NCI-H526 treated with DMSO at 0.1 percent for 48 hours (cell line): ENCODE measurements around the gene TIAM1.
"Not testable (repeated sequence)": the region's sequence is repeated elsewhere in the genome, so short reads cannot be mapped to it uniquely, and the experiment has no call there.

ENCODE experiments used
- DNase-seq: peaks from one replicate; lab custom pipeline; 2025; lab: John Stamatoyannopoulos, UW

TIAM1 gene

DNA sequence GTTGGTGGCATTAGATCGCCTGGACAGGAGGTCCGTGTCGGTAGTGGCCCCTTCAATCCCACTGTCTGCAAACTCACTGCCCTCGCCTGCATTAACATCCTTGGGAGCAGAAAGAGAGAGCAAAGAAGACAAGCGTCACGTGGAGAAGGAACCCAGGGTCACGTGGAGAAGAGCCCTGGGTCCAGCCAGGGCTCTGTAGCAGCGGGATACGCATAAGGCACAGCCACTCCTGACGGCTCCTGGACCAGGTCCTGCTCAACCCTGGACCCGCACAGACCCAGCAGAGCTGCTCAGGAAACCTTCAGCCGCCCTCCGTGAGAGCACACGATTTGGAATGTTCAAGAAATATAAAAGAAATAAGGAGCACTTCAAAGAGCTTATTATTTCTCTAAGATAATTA is 92.0 kb downstream of the TIAM1 start:
- no peak for DNase-seq

DNA sequence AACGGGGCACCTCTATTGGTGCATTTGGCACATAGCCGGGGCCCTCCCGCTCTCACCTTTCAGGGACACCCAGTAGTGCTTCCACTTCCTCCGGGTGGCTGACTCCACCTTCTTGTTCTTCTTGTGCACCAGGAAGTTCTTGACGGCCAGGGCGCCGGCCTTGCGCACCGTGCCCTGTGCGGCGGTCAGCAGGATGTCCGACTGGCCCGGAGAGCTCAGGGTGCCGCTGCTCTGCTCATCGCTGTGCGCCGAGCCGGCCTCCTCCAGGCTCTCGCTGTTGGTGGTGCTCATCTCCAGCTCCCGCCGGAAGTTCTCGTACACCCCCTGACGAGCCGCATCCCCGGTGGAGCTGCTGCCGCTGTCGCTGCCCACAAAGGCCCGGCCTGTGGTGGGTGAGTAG is 92.4 kb downstream of the TIAM1 start:
- DNase-seq: no peak

GRCh38 chr21:31248598-31248997 is 95.5 kb downstream of the TIAM1 start:
- DNase-seq: no peak

GRCh38 chr21:31243611-31244010 is 100.5 kb downstream of the TIAM1 start:
- DNase-seq: no peak

DNA sequence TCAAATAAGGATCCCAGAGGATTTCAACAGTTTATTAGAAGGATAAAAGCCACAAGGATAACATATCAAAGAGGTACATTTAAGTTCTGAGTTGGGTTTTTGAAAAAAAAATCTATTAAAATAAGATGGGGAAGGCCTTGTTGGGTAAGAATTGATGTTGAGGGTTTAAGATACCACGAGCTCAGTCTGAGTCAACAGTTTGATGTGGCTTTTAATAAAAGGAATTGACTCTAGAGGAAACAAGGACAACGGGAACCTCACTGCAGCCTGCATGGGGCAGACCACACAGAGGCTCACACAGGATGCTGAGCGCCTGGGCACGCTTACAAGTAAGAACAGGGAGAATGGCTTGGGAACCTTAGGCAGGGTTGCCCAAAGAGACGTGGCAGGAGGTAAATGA is 107.5 kb downstream of the TIAM1 start:
- DNase-seq: no peak

DNA sequence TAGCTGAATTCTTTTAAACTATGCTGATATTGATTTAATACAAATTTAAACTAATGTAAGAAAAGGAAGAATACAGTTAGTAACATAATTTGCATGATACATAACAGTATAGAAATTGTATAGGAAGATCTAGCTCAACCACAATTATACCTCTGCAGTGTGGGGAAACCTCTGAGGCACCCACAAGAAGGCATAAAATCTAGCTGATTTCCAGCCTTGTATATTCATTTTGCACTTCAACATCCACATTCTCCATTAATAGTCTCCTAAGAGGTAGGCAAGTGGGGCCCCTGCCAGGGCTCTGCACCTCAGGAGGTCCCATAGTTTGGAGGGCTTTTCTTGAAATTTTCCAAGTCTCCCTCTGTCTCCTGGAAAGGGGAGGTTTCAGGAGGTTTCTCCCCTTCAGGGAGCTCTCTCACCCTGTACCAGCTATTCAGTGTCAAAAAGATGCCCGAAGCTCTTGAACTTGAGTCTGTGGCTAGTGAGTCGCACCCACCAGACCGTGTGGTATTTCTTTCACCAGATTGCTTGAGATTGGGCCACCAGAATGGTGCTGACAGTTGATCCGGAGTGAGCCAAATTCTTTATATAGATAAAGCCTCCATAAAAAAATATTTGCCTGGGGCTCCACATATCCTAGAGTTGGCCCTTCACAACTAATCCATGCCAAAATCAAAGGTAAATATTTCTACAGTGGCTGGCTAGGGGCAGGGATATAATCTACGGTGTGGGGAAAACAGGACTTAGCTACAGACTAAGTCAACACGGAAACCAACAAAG is 108.2 kb downstream of the TIAM1 start:
- no peak for DNase-seq

- no peak for DNase-seq
Measured at GRCh38 chr21:31234936-31235335, 109.1 kb downstream of the TIAM1 start.

DNA sequence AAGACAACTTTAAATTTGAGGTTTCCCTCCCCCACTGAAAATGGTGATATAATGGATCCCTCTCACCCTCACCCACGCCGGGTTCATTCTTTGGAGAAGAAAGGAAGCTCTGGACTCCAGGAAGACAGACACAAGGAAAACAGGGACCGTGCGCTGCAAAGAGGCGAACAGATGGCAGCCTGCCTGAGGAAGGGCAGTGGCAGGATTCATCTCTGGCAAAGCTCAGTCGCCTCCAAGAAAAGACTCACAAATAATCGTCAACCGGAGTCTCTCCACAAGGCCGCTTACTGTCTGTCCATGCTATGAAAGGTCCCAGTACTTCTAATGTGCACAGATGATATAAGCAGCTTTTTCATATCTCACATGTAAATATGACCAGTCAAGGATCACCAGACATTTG is 110.3 kb downstream of the TIAM1 start:
- no peak for DNase-seq

GRCh38 chr21:31232344-31232743 is 111.7 kb downstream of the TIAM1 start:
- no peak for DNase-seq

GRCh38 chr21:31230937-31231336 is 113.1 kb downstream of the TIAM1 start:
- DNase-seq: no peak

GRCh38 chr21:31228723-31229122 is 115.3 kb downstream of the TIAM1 start:
- DNase-seq: not testable (repeated sequence)

DNA sequence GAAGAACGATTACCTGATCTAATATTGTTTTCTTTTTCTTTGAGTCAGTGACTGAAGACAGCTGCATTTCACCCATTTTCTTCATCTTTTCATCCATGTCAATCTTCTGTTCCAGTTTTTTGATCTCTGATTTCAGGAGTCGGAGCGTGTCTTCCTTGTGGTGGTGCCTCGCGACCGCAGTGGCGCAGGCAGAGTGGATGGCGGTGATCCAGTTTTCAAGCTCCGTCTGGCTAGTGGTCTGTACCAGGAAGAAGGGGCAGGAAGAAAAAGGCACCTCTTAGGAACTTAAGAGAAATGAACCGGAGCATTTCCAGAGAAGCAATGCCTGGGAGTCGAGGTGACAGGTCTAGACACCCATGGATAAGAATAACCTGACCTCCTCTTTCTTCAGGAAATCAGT is 118.3 kb downstream of the TIAM1 start:
- no peak for DNase-seq

GRCh38 chr21:31222142-31222541 is 121.9 kb downstream of the TIAM1 start:
- no peak for DNase-seq

DNA sequence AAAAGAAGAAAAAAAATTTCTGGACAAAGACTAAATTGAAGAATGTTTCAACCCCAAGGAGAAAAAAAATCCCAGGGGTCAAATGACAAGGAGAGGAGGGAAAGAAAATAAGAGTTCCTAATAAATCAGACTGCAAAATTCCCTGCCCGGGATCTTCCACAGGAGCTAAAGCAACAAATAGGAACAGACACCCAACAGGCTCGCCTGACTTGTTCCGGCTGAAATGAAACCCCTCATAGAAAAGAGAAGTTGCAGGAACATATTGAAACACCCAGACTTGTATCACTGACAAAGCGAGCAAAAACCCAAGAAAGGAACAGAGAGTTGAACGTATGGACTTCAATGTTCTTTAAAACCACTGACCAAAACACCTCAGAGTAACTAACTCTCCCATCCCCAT is 123.0 kb downstream of the TIAM1 start:
- no peak for DNase-seq

DNA sequence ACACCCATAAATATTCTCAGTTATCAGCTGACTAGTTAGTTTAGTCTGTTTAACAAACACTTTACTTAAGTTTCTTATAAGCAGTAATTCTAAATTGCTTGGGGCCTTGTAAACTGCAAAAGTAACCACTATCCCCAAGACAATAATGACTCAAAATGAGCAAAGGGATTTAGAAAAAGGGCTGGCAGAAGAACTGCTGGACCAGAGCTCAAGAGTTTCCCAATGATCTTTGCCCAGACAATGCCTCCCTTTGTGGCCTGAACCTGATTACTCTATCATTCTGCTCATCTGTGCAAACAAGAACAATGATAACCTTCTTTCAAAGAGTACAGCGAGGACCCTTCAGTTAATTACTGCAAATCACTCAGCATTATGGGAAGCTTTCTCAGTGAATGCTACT is 123.5 kb downstream of the TIAM1 start:
- peak; percentile 85 for DNase-seq

DNA sequence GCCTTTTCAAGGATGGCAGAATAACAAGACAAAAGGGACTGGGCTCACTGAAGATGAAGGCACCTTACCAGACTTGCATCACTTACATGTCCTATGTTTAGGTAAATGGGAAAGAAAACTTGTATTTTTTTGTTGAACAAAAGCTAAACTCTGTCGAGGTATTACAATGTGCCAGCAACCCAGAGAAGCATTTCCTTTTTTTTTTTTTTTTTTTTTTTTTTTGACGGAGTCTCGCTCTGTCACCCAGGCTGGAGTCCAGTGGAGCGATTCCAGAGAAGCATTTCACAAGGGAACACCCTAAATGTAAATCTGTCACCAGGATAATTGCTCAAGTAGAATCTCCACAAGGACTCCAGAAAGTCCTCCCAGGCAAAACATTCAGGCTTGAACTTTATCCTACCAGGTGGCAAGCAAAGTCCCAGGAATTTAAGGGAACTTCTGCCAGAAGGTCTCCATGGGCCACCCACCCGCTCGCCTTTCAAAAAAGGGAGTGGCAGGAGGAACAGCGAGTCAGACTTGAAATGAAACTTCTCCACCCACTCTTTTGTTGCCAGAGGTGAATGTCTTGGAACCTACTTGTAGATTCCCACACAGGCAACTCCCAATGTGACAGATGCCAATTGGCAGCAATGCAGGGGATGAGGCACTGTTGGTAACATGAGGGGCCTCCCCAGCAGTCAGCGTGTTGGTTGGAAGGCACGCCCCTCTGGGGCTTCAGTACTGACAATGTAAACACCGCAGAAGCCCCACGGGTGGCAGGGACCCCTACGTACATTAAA is 125.0 kb downstream of the TIAM1 start:
- DNase-seq: no peak

- no peak for DNase-seq
Measured at GRCh38 chr21:31216206-31216605, 127.9 kb downstream of the TIAM1 start.

DNA sequence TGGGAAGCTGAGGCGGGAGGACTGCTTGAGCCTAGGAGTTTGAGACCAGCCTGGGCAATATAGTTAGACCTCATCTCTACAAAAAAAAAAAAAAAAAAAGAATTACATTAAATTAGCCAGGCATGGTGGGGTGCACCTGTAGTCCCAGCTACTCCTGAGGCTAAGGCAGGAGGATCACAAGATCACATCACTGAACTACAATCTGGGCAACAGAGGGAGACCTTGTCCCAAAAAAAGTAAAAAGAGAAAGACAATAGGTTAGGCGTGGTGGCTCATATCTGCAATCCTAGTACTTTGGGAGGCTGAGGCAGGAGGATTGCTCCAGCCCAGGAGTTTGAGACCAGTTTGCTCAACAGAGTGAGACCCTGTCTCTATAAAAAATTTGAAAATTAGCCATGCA is 130.3 kb downstream of the TIAM1 start:
- DNase-seq: no peak

- no peak for DNase-seq
Measured at GRCh38 chr21:31211836-31212235, 132.2 kb downstream of the TIAM1 start.

- DNase-seq: no peak
Measured at GRCh38 chr21:31205412-31205811, 138.6 kb downstream of the TIAM1 start.

- DNase-seq: no peak
Measured at GRCh38 chr21:31204801-31205200, 139.3 kb downstream of the TIAM1 start.

DNA sequence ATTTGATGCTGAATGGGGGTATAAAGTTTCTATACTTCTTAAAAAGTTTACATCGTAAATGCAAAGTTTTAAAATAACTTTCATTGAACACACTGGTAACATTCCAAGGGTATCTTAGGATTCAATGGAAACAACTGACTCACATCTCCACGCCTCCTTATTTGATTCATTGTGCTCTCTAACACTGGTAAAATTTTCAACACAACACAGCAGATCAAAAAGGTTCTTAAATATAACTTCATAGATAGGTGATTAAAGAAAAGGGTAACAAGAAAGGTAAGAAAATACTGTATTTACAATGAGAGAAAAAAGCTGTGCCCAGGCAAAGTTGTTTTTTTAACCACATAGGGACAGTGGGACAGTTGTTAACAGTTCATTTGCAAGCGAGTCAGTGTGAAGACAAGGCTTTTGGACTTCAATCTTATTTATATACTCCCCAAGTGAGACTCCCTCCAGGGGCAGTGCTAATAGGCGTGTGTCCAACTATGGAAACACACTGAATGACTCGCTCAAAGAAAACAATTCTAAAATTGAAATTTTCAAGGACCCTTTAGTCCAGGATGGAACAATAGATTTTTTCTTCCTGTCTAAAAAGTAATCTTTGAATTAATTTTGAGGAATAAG is 140.5 kb downstream of the TIAM1 start:
- DNase-seq: no peak

DNA sequence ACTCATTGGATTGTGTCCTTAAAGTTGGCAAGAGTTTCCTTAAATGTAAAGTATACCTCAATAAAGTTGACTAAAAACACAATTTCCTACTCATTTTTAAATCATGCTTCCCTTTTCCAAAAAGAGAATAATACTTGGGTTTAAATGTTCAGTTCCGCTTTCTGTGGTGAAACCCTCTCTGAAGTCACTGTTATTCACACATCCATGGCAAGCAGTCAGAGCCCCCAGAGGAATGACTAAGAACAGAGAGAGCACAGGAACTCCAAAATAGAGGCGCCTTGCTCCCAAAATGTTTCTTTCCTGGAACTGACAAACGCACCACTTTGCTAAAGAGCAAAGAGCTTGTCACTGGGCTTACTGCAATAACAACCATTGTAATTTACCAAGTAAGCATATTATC is 142.5 kb downstream of the TIAM1 start:
- DNase-seq: no peak
